ENCODE data around the gene HIGD2A. TPM values are rescaled to one million over a fixed set of nuclear protein-coding genes. Genes with fewer than 3 reads are reported as not detected.

Gene HIGD2A
- total and polyA plus RNA-seq, 9 of the 15 experiments (the other 6 are each of a cell fraction or from before 2014, with no cell fraction given) = 94.7 to 264 (median 163) TPM

GRCh38 chr5:176366232-176366894, 22.2 kb upstream of the HIGD2A start (continued):
- TF ChIP-seq DDX20 (tag; IDR thresholded peaks at IDR 0.05; ENCODE audit: low read depth) = no peak
- TF ChIP-seq ZNF143 (CRISPR knock-in tag; IDR thresholded peaks at IDR 0.05) = no peak

- no peak overlapping the region for H3K4me3 ChIP-seq
- ChIA-PET POLR2A (no interaction called here), CTCF (ENCODE audit: low intra/inter-chr PET ratio) (no interaction called here)
- DNase-seq (ENCODE audit: extremely low read depth in 1 of 4, low spot score in 3 of 4) (no peak), ATAC-seq (no peak), FAIRE-seq (no peak)
- intact Hi-C loops (cut with micrococcal nuclease) (no loop called here), in situ Hi-C loops (cut with MboI) (no loop called here)
- no peaks in the 10 kb centered on the region for H3K9me3 ChIP-seq (replicated peaks; ENCODE audit: control insufficient read depth, insufficient read depth, low read depth, low read length)
- H3K27me3 ChIP-seq (ENCODE audit: control insufficient read depth in 2 of 2, insufficient read depth in 2 of 2, low read length in 2 of 2) = no peaks in the 10 kb centered on the region
- H3K36me3 ChIP-seq (ENCODE audit: control insufficient read depth, insufficient read depth, low read length) = no peaks in the 10 kb centered on the region
- peaks cover 11 to 14% of the 10 kb centered on the region in 2 experiments for H3K4me1 ChIP-seq (replicated peaks in 1 of 2; ENCODE audit: control insufficient read depth in 2 of 2, insufficient read depth in 2 of 2, low read length in 2 of 2)
- H3K9me1 ChIP-seq (ENCODE audit: control insufficient read depth, insufficient read depth, low read length) = no peaks in the 10 kb centered on the region
- 65% methylated on average over 3 of the region's 13 CpGs for WGBS (ENCODE audit: insufficient coverage, low coverage, missing lambda C conversion rate)
- no peaks in the 10 kb centered on the region for H4K20me1 ChIP-seq (replicated peaks; ENCODE audit: control insufficient read depth, insufficient read depth, low read length)
- H3K79me2 ChIP-seq (ENCODE audit: control insufficient read depth, insufficient read depth, low read length) = no peaks in the 10 kb centered on the region
- no peak overlapping the region for H3K4me2 ChIP-seq (ENCODE audit: insufficient read depth, low read length)
- H2AFZ ChIP-seq (ENCODE audit: low read depth, low read length) = no peak overlapping the region
- no TSS peak for BruUV-seq (replicated peaks)
- no peak overlapping the region for H3K27ac ChIP-seq (ENCODE audit: extremely low read depth, low read depth, low read length)
- H3K9ac ChIP-seq (ENCODE audit: insufficient read depth in 1 of 2, low read depth in 2 of 2, low read length in 2 of 2) = peak overlapping the region in 1 of 2 experiments; percentile 14; a peak in 1 of 4 replicates
- TF ChIP-seq ZNF740 (CRISPR knock-in tag; IDR thresholded peaks at IDR 0.05) (no peak), ZNF740 (tag; IDR thresholded peaks at IDR 0.05) (no peak), PHB (CRISPR knock-in tag; IDR thresholded peaks at IDR 0.05) (no peak), ZSCAN29 (IDR thresholded peaks at IDR 0.05) (no peak), BRCA1 (IDR thresholded peaks at IDR 0.05) (no peak), BRCA1 (CRISPR knock-in tag; IDR thresholded peaks at IDR 0.05) (no peak), MTF1 (CRISPR knock-in tag; IDR thresholded peaks at IDR 0.05; ENCODE audit: borderline replicate concordance) (no peak), PPARD (CRISPR knock-in tag; IDR thresholded peaks at IDR 0.05) (no peak), CBX3 (IDR thresholded peaks at IDR 0.05; ENCODE audit: borderline replicate concordance in 1 of 2, low read length in 2 of 2) (no peak), NKRF (IDR thresholded peaks at IDR 0.05; ENCODE audit: borderline replicate concordance) (no peak), ZNF217 (CRISPR knock-in tag; IDR thresholded peaks at IDR 0.05) (no peak), ZNF609 (CRISPR knock-in tag; IDR thresholded peaks at IDR 0.05; ENCODE audit: borderline replicate concordance) (no peak)
Observed at GRCh38 chr5:176368726-176369125, 19.8 kb upstream of the HIGD2A start.
